ENCODE results near the gene GID4. TPM values are rescaled to one million over a fixed set of nuclear protein-coding genes. Genes with fewer than 3 reads are reported as not detected.
A peak's percentile ranks its signal among the peaks of the same experiment; 100 is the strongest.

Gene GID4
- total and polyA plus RNA-seq, 4 donors = 7.5 to 14.1 (median 9.8) TPM

DNA sequence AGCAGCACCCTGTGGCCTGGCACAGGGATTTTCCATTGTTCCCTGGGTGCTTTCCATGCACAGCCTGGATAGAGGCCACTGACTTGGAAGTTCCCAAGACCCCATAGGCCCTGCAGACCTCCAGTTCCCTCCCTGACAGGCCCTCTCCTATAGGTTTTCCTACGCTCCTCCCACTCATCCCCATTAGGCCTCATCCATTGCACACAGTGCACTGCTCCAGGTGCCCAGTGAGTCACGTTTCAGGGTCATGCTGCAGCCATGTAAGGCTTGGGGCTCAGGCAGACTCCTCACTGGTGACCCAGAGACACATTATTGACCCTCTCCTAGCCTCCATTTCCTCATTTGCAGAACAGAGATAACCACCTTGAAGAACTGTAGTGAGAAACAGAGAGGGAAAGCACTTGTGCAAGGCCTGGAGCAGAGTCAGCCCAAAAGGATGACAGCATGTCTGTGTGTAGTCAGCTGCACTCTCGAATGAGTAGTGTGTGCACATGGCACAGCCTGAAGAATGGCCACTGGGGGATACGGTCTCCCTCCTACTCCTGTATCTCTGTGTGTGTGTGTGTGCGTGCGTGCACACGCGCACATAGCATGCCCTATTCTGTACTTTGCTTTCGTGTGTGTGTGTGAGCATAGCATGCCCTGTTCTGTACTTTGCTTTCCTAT, 39.7 kb upstream of the GID4 start:
- 83 to 86% methylated on average over 9 of the region's 9 CpGs for WGBS, 2 donors
- Histone ChIP-seq H3K36me3 (ENCODE audit: control insufficient read depth in 1 of 2, insufficient read depth in 2 of 2, low read length in 1 of 2) (no peaks in the 10 kb centered on the region), H3K4me3 (ENCODE audit: low read length in 2 of 2) (no peak overlapping the region), H3K4me1 (ENCODE audit: control insufficient read depth in 1 of 2, insufficient read depth in 2 of 2, low read length in 2 of 2) (no peaks in the 10 kb centered on the region), H3K9me3 (ENCODE audit: control insufficient read depth, low read length) (no peaks in the 10 kb centered on the region), H3K27ac (ENCODE audit: low read depth in 1 of 2, low read length in 2 of 2) (no peak overlapping the region), H3K27me3 (ENCODE audit: control insufficient read depth in 1 of 2, insufficient read depth in 2 of 2, low read length in 1 of 2) (no peaks in the 10 kb centered on the region)
- intact Hi-C loops (cut with DNase I) = no loop called here
- DNase-seq = peak in 1 of 2 donors; percentile 41
- no peak for ATAC-seq (ENCODE audit: low FRiP score)

GRCh38 chr17:18000030-18000408, 39.2 kb upstream of the GID4 start:
- intact Hi-C loops (cut with DNase I) = no loop called here
- Histone ChIP-seq H3K4me3 (ENCODE audit: low read length in 2 of 2) (no peak overlapping the region), H3K36me3 (ENCODE audit: control insufficient read depth in 1 of 2, insufficient read depth in 2 of 2, low read length in 1 of 2) (no peaks in the 10 kb centered on the region), H3K27ac (ENCODE audit: low read depth in 1 of 2, low read length in 2 of 2) (no peak overlapping the region), H3K9me3 (ENCODE audit: control insufficient read depth, low read length) (no peaks in the 10 kb centered on the region), H3K27me3 (ENCODE audit: control insufficient read depth in 1 of 2, insufficient read depth in 2 of 2, low read length in 1 of 2) (no peaks in the 10 kb centered on the region), H3K4me1 (ENCODE audit: control insufficient read depth in 1 of 2, insufficient read depth in 2 of 2, low read length in 2 of 2) (no peaks in the 10 kb centered on the region)
- 71% methylated on average over 8 of the region's 8 CpGs for WGBS, 2 donors
- ATAC-seq (ENCODE audit: low FRiP score) (no peak), DNase-seq (no peak)

DNA sequence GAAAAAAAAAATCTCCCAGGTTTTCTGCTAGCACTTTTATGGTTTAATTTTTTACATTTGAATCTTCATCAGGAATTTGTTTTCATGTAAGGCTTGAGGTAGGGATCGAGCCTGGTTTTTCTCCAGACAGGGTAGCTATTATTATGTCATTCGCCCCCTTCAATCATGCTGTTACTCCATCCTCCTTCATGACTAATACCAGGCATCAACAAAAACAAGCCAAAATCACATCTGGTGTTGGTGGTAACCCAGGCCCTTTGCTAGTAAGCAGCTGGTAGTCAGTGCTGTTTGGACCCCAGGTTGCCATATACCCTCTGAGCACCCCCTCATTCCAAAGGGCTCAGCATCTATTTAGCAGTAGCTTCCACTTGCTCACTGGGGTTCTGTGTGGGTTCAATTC, 37.0 kb upstream of the GID4 start:
- Histone ChIP-seq H3K27me3 (ENCODE audit: control insufficient read depth in 1 of 2, insufficient read depth in 2 of 2, low read length in 1 of 2) (no peaks in the 10 kb centered on the region), H3K4me3 (ENCODE audit: low read length in 2 of 2) (no peak overlapping the region), H3K36me3 (ENCODE audit: control insufficient read depth in 1 of 2, insufficient read depth in 2 of 2, low read length in 1 of 2) (no peaks in the 10 kb centered on the region), H3K27ac (ENCODE audit: low read depth in 1 of 2, low read length in 2 of 2) (no peak overlapping the region), H3K4me1 (ENCODE audit: control insufficient read depth in 1 of 2, insufficient read depth in 2 of 2, low read length in 2 of 2) (no peaks in the 10 kb centered on the region), H3K9me3 (ENCODE audit: control insufficient read depth, low read length) (no peaks in the 10 kb centered on the region)
- DNase-seq (no peak), ATAC-seq (ENCODE audit: low FRiP score) (no peak)
- WGBS, 2 donors = 93% methylated on average over 2 of the region's 2 CpGs
- intact Hi-C loops (cut with DNase I) = no loop called here

DNA sequence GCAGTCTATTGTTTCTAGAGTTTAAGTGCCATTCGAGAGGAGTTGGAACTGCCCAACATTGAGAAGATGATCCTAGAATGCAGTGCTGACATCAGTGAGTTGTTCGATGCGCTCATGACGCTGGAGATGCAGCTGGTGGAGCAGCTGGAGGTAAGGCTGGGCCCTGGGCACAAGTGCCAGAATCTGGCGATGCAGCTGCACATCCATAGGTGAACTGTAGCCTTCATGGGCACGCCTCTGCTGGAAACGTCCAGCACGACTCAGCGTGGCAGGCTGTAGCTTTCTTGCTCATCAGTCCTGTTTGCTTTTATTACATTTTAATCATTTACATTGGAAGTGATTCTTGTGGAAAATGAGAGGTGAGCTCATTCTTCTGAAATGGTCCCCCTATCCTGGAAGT, 34.9 kb upstream of the GID4 start:
- Histone ChIP-seq H3K4me1 (ENCODE audit: control insufficient read depth in 1 of 2, insufficient read depth in 2 of 2, low read length in 2 of 2) (no peaks in the 10 kb centered on the region), H3K27ac (ENCODE audit: low read depth in 1 of 2, low read length in 2 of 2) (no peak overlapping the region), H3K36me3 (ENCODE audit: control insufficient read depth in 1 of 2, insufficient read depth in 2 of 2, low read length in 1 of 2) (no peaks in the 10 kb centered on the region), H3K27me3 (ENCODE audit: control insufficient read depth in 1 of 2, insufficient read depth in 2 of 2, low read length in 1 of 2) (no peaks in the 10 kb centered on the region), H3K4me3 (ENCODE audit: low read length in 2 of 2) (no peak overlapping the region), H3K9me3 (ENCODE audit: control insufficient read depth, low read length) (no peaks in the 10 kb centered on the region)
- 83 to 87% methylated on average over 9 of the region's 9 CpGs for WGBS, 2 donors
- ATAC-seq (ENCODE audit: low FRiP score) = no peak
- no peak for DNase-seq
- intact Hi-C loops (cut with DNase I) = no loop called here

GRCh38 chr17:18004884-18005305, 34.3 kb upstream of the GID4 start:
- H3K4me1 ChIP-seq (ENCODE audit: control insufficient read depth in 1 of 2, insufficient read depth in 2 of 2, low read length in 2 of 2) = no peaks in the 10 kb centered on the region
- intact Hi-C loops (cut with DNase I) = no loop called here
- H3K27ac ChIP-seq (ENCODE audit: low read depth in 1 of 2, low read length in 2 of 2) = no peak overlapping the region
- H3K4me3 ChIP-seq (ENCODE audit: low read length in 2 of 2) = no peak overlapping the region
- DNase-seq (no peak), ATAC-seq (ENCODE audit: low FRiP score) (no peak)
- no peaks in the 10 kb centered on the region for H3K36me3 ChIP-seq (ENCODE audit: control insufficient read depth in 1 of 2, insufficient read depth in 2 of 2, low read length in 1 of 2)
- WGBS, 2 donors = 85% methylated on average over 9 of the region's 9 CpGs
- no peaks in the 10 kb centered on the region for H3K27me3 ChIP-seq (ENCODE audit: control insufficient read depth in 1 of 2, insufficient read depth in 2 of 2, low read length in 1 of 2)
- H3K9me3 ChIP-seq (ENCODE audit: control insufficient read depth, low read length) = no peaks in the 10 kb centered on the region

GRCh38 chr17:18005496-18005895, 33.7 kb upstream of the GID4 start:
- Histone ChIP-seq H3K27ac (ENCODE audit: low read depth in 1 of 2, low read length in 2 of 2) (no peak overlapping the region), H3K27me3 (ENCODE audit: control insufficient read depth in 1 of 2, insufficient read depth in 2 of 2, low read length in 1 of 2) (no peaks in the 10 kb centered on the region), H3K4me1 (ENCODE audit: control insufficient read depth in 1 of 2, insufficient read depth in 2 of 2, low read length in 2 of 2) (no peaks in the 10 kb centered on the region), H3K4me3 (ENCODE audit: low read length in 2 of 2) (no peak overlapping the region), H3K9me3 (ENCODE audit: control insufficient read depth, low read length) (no peaks in the 10 kb centered on the region), H3K36me3 (ENCODE audit: control insufficient read depth in 1 of 2, insufficient read depth in 2 of 2, low read length in 1 of 2) (no peaks in the 10 kb centered on the region)
- ATAC-seq (ENCODE audit: low FRiP score) (no peak), DNase-seq (no peak)
- WGBS, 2 donors = 88 to 96% methylated on average over 3 of the region's 3 CpGs
- intact Hi-C loops (cut with DNase I) = no loop called here

DNA sequence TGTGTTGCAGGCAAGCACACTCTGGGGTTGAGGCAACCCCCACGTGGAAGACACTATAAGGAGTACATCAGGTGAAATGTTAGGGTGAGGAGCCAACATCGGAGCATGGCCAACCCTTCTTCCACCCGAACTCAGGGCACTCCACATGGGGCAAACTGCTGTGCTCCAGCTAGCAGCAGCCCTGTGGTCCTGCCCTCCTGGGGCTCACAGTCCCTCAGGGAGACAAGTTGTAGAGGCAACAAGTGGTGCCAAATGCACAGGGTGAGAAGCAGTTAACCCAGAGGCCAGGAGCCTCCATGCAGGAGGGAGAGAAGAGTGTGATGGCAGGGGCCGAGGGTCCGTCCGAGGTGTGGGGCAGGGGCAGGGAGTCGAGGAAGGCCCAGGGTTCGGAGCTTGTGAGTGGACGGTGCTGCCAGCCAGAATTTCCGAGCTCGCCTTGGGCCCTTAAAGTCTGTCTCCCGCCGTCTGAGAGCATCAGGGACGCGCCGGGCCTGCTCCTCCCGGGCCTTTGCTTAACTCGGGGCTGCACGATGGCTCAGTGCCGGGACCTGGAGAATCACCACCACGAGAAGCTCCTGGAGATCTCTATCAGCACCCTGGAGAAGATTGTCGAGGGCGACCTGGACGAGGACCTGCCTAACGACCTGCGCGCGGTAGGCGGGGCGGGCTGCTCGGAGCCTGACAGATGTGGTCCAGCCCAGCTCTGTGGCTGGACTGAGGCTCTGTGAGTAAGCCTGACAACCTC, 32.5 kb upstream of the GID4 start:
- no peaks in the 10 kb centered on the region for H3K36me3 ChIP-seq (ENCODE audit: control insufficient read depth in 1 of 2, insufficient read depth in 2 of 2, low read length in 1 of 2)
- ATAC-seq (ENCODE audit: low FRiP score) (no peak), DNase-seq (no peak)
- no peaks in the 10 kb centered on the region for H3K27me3 ChIP-seq (ENCODE audit: control insufficient read depth in 1 of 2, insufficient read depth in 2 of 2, low read length in 1 of 2)
- no peak overlapping the region for H3K4me3 ChIP-seq (ENCODE audit: low read length in 2 of 2)
- H3K9me3 ChIP-seq (ENCODE audit: control insufficient read depth, low read length) = no peaks in the 10 kb centered on the region
- H3K27ac ChIP-seq (ENCODE audit: low read depth in 1 of 2, low read length in 2 of 2) = no peak overlapping the region
- intact Hi-C loops (cut with DNase I) = no loop called here
- 76 to 78% methylated on average over 28 to 31 of the region's 31 CpGs for WGBS, 2 donors
- H3K4me1 ChIP-seq (ENCODE audit: control insufficient read depth in 1 of 2, insufficient read depth in 2 of 2, low read length in 2 of 2) = no peaks in the 10 kb centered on the region

DNA sequence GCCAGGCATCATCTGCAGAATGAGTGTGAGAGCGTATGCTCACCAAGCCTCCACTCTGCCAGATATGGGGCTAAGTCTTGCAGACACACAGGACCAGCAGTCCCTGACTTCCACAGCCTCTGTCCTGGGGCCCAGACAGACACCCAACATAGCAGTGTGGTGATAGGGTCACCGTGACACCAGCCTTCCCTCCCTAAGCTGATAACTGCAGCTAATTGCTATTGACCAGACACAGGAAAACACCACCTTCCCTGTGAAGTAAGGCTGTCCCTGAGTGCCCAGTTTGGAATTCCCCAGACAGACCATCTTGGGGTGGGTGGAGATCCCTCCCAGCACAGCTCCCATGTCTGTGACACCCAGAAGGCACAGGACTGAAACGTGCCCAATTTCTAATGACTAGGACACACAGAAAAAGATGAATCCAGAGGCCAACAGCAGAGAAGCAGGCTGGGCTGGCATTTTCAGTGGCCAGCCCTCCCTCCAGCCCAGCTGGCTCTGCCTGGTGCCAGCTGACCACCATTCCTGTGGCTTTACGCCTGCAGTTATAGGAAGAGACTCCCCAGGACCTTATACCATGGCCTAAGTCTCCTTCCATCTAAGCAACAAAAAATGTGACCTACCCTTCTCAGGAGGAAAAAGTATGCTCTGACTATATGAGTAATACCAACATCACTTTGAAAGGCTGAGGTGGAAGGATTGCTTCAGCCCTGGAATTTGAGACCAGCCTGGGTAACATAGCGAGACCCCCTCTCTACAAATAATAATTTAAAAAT, 30.5 kb upstream of the GID4 start:
- no peaks in the 10 kb centered on the region for H3K27me3 ChIP-seq (ENCODE audit: control insufficient read depth in 1 of 2, insufficient read depth in 2 of 2, low read length in 1 of 2)
- DNase-seq (no peak), ATAC-seq (ENCODE audit: low FRiP score) (no peak)
- intact Hi-C loops (cut with DNase I) = no loop called here
- no peaks in the 10 kb centered on the region for H3K4me1 ChIP-seq (ENCODE audit: control insufficient read depth in 1 of 2, insufficient read depth in 2 of 2, low read length in 2 of 2)
- no peaks in the 10 kb centered on the region for H3K9me3 ChIP-seq (ENCODE audit: control insufficient read depth, low read length)
- no peaks in the 10 kb centered on the region for H3K36me3 ChIP-seq (ENCODE audit: control insufficient read depth in 1 of 2, insufficient read depth in 2 of 2, low read length in 1 of 2)
- WGBS, 2 donors = 83 to 94% methylated on average over 5 of the region's 5 CpGs
- no peak overlapping the region for H3K4me3 ChIP-seq (ENCODE audit: low read length in 2 of 2)
- no peak overlapping the region for H3K27ac ChIP-seq (ENCODE audit: low read depth in 1 of 2, low read length in 2 of 2)

Data from aorta (tissue), 5 donors.